GM19397 (cell line): ENCODE data around the gene P2RY1.
"Not testable (repeated sequence)": the region's sequence is repeated elsewhere in the genome, so short reads cannot be mapped to it uniquely, and the experiment has no call there.

Experiments
- ATAC-seq: cut with Tn5 transposase; IDR thresholded peaks from one replicate; pipeline ENCODE4 v1.9.1; 2021; ENCODE audit warnings: mild to moderate bottlenecking, moderate library complexity; ENCODE audit not compliant: unreplicated experiment

The P2RY1 gene

GRCh38 chr3:152835601-152836102 lies 721 bp downstream of the P2RY1 start:
- ATAC-seq, result peak; percentile 20

GRCh38 chr3:152836269-152836668 lies 1.3 kb downstream of the P2RY1 start:
- no peak for ATAC-seq

DNA sequence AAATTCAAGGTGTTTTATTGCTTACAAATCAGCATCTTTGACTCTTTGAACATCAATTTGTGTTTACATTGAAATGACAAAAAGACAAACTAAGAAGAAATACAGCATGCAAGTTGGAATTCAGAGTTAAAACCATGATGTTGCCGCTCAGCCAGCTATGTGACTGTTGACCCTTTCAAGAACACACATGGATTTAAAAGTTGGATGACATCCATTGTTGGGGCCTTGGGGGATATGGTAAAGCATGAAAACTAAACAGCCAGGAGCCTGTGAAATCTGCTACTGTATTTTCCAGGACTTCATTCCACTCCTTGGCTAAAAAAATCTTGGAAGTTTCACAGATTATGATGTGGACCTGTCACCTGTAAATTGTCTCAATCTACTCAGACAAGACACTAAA lies 4.6 kb downstream of the P2RY1 start:
- no peak for ATAC-seq

DNA sequence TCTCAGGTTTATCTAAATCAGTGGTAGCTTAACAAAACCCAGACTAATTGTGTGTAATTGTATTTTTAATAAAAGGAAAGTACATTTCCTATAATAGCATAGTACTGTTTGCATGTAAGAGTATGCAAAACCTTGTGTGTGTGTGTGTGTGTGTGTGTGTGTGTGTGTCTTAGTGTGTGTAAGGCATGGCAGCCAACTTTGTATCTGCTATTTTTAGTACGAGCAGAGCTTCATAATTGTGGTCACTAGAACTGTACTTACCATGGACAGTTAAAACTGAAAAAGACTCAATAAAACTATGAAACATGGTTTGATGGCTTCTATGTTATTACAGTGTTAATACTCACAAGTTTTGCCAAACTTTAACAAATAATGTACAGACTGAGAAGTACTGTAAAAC lies 6.2 kb downstream of the P2RY1 start:
- no peak for ATAC-seq

DNA sequence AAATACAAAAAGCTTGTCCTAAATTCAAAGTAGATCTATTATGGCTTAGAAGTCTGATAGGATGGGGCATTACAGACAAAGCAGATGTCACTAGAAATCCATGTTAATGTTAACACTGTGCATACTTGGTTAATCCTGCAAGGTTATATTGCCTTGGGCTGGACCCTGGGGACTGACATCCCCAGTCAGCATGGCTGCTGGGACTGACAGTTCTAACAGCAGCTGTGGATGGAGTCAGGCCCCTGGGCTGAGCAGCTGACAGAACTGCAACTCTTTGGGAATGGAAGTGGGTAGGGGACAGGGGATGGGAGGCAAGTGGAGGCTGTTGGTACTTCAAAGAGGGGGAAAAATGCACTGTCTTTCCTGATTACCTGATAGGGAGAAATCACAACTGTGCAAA lies 7.5 kb downstream of the P2RY1 start:
- ATAC-seq, result no peak

DNA sequence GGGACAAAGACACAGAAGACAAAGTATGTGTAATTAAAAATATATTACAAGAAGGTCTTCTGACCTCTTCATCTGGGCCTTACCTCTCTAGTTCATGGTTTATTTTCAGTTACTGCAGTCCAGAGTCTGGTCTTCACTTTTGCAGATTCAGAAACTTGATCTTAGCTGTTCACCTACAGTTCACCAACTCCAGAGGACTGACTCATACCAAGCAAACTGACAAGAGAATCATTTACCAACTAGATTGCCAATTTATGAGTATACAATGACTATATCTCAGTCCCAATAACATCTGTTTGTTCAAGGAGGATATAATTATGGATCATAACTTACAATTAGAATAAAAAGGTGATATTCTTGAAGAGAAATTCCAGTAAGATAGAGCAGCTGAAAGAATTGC lies 9.0 kb downstream of the P2RY1 start:
- ATAC-seq, result no peak

GRCh38 chr3:152846572-152847202 lies 11.8 kb downstream of the P2RY1 start:
- not testable (repeated sequence) for ATAC-seq

DNA sequence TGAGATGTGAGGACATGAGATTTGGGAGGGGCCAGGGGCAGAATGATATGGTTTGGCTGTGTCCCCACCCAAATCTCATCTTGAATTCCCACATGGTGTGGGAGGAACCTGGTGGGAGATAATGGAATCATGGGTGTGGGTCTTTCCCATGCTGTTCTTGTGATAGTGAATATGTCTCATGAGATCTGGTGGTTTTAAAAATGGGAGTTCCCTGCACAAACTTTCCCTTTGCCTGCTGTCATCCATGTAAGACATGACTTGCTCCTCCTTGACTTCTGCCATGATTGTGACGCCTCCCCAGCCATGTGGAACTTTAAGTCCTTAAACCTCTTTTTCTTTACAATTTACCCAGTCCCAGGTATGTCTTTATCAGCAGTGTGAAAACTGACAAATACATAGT lies 12.7 kb downstream of the P2RY1 start:
- ATAC-seq, result not testable (repeated sequence)

- ATAC-seq, result no peak
Measured at GRCh38 chr3:152849996-152850578, 15.2 kb downstream of the P2RY1 start.

- ATAC-seq, result no peak
Measured at GRCh38 chr3:152853196-152853595, 18.3 kb downstream of the P2RY1 start.

GRCh38 chr3:152857082-152857481 lies 22.2 kb downstream of the P2RY1 start:
- ATAC-seq, result no peak

DNA sequence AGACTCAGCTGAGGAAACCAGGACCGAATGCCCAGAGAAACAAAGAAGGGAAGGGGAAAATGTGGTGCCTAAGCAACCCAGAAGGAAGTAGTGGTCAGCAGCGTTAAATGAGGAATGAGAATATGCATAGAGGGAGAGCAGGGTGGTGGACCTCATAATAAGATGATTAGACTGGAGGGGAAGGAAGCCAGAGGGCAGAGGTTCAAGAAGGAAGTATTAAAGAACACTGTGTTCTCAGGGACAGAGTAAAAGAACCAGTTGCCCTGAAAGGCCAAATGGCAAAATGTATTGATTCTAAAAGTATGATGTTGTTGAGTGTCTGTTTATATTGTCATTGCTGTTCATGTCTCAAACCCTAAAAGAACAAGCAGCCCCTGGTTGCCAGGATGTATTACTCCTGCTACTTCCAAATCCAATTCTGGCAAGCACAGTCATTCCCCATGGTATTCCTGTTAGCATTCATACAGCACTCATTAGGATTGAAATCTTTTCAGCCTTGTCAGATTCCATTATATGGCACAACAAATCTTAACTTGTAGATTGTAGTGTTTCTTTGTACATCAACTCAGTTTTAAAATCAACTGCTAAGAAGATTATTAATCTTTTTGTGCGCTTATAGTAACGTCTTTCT lies 23.4 kb downstream of the P2RY1 start:
- ATAC-seq, result no peak

- no peak for ATAC-seq
Measured at GRCh38 chr3:152860736-152861135, 25.8 kb downstream of the P2RY1 start.

DNA sequence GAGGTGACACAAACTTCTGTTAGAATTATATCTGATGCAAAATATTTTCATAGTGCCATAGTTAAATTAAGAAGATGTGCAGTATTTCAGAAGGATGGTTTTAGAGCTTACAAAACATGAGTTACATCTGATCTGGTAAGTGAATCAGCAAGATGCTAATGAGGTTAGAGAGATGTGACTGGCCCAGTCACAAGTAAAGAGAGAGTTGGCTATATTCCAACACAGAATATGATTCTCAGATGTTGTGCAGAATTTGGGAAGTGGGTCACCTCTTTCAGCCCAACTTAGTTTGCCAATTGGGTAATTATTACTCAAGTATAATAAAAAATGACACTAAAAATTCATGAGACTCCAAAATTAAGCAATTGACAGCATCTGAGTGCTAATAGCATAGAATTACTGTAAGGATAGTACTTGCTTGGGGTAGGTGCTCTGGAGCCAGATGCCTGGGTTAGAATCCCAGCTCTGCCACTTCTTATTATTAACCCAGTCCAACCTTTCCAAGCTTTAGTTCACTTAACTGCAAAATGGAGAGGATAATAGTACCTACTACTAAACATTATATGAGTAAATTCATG lies 30.8 kb downstream of the P2RY1 start:
- no peak for ATAC-seq

DNA sequence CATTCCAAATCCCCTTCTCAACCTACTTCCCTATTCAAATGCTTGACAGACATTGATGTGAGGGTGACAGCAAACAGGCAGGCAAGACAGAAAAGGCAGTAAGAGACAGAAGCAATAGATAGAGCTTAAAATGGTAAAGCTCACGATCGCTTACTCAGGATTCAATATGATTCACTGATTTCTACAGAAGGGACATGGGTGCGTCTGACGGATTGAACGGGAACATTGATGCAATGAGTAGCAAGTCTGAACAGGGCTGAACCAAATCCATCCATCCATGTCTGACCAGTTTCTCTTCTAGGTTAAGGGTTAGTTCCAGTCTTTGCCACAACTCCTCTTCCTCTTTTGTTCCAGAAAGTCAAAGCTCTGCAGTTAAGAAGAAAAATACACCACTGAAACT lies 35.1 kb downstream of the P2RY1 start:
- ATAC-seq, result no peak

- ATAC-seq, result not testable (repeated sequence)
Measured at GRCh38 chr3:152873314-152873713, 38.4 kb downstream of the P2RY1 start.

- no peak for ATAC-seq
Measured at GRCh38 chr3:152874896-152875749, 40.2 kb downstream of the P2RY1 start.

- no peak for ATAC-seq
Measured at GRCh38 chr3:152879130-152879789, 44.3 kb downstream of the P2RY1 start.

- ATAC-seq, result no peak
Measured at GRCh38 chr3:152879790-152880174, 44.9 kb downstream of the P2RY1 start.

DNA sequence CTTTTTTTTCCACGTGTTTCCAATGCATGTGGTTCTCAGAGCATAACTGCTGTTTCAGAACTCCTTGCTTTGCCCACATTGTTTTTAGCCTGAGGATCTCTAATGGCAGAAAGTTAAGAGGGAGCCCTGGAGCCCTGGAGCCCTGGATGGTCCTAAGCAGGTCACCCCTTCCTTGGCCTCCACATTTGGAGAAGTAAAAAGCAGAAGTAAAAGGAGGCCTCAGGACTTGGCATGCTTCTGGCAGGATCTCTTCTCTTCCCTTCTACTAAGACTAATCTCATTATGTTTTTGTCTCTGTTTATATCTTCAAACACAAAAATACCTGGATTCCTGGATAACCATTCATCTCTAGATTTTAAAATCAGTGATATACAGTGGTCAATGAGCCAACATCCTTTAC lies 50.1 kb downstream of the P2RY1 start:
- no peak for ATAC-seq
